ENCODE measurements around the gene EXD3. TPM values are rescaled to one million over a fixed set of nuclear protein-coding genes. Genes with fewer than 3 reads are reported as not detected.

The EXD3 gene
- total and polyA plus RNA-seq, 9 of the 15 experiments (the other 6 are each of a cell fraction or from before 2014, with no cell fraction given): 0.29 to 12.5 (median 3.9) TPM

- peak; percentile 46 for FAIRE-seq
- peaks cover 19 to 78% of the 10 kb centered on the region in 2 experiments for H3K4me1 ChIP-seq (replicated peaks in 1 of 2; ENCODE audit: control insufficient read depth in 2 of 2, insufficient read depth in 2 of 2, low read length in 2 of 2)
- ChIA-PET CTCF (ENCODE audit: low intra/inter-chr PET ratio) (no interaction called here), POLR2A (interaction anchor here (0.5 kb wide), 1 partner anchor 666 kb away, joined by 3 read pairs; no protein-coding TSS in a partner anchor)
- H3K9ac ChIP-seq (ENCODE audit: insufficient read depth in 1 of 2, low read depth in 2 of 2, low read length in 2 of 2): peak overlapping the region in 1 of 2 experiments; percentile 52; a peak in 2 of 4 replicates
- no peaks in the 10 kb centered on the region for H3K36me3 ChIP-seq (ENCODE audit: control insufficient read depth, insufficient read depth, low read length)
- WGBS (ENCODE audit: insufficient coverage, low coverage, missing lambda C conversion rate): 62% methylated on average over 16 of the region's 31 CpGs
- no peaks in the 10 kb centered on the region for H3K9me1 ChIP-seq (ENCODE audit: control insufficient read depth, insufficient read depth, low read length)
- H4K20me1 ChIP-seq (replicated peaks; ENCODE audit: control insufficient read depth, insufficient read depth, low read length): no peaks in the 10 kb centered on the region
- H3K27ac ChIP-seq (ENCODE audit: extremely low read depth, low read depth, low read length): no peak overlapping the region
- no TSS peak for BruUV-seq (replicated peaks)
- no peak overlapping the region for H2AFZ ChIP-seq (ENCODE audit: low read depth, low read length)
- no peak overlapping the region for H3K4me2 ChIP-seq (ENCODE audit: insufficient read depth, low read length)
- H3K79me2 ChIP-seq (ENCODE audit: control insufficient read depth, insufficient read depth, low read length): peaks cover 27% of the 10 kb centered on the region
- H3K4me3 ChIP-seq: no peak overlapping the region
- TF ChIP-seq POLR2G (IDR thresholded peaks at IDR 0.05; ENCODE audit: low read depth, low read length) (no peak; the same call in 1 of the 2 replicates), BHLHE40 (IDR thresholded peaks at IDR 0.05; ENCODE audit: low read length) (peak; percentile 34; the same call in 1 of the 2 replicates), ZBTB7A (IDR thresholded peaks at IDR 0.05; ENCODE audit: borderline replicate concordance, control insufficient read depth, low read depth, low read length) (0 out of 2 replicates have a peak, but pooled peaks have one; percentile 36), EGR1 (conservative IDR thresholded peaks at IDR 0.05) (peak; percentile 84), MYC (IDR thresholded peaks at IDR 0.05; ENCODE audit: low read depth, low read length) (no peak), MYC (CRISPR knock-in tag; IDR thresholded peaks at IDR 0.05; ENCODE audit: borderline replicate concordance, low read depth) (no peak)
- no peaks in the 10 kb centered on the region for H3K27me3 ChIP-seq (ENCODE audit: control insufficient read depth in 2 of 2, insufficient read depth in 2 of 2, low read length in 2 of 2)
- 0 out of 2 replicates have a peak, but pooled peaks cover 1% of the 10 kb centered on the region for H3K9me3 ChIP-seq (replicated peaks; ENCODE audit: control insufficient read depth, insufficient read depth, low read depth, low read length)
- in situ Hi-C loops (cut with MboI) (no loop called here), intact Hi-C loops (cut with micrococcal nuclease) (no loop called here)
- ATAC-seq: no peak
- DNase-seq (ENCODE audit: extremely low read depth in 1 of 4, low spot score in 3 of 4): peak in 2 of 4 experiments; percentile 8 to 30
Observed at GRCh38 chr9:137407590-137408300, 15.2 kb downstream of the EXD3 start.
